ENCODE results near the gene GABRG3.
"Not testable (repeated sequence)": the region's sequence is repeated elsewhere in the genome, so short reads cannot be mapped to it uniquely, and the experiment has no call there.

GABRG3 gene

GRCh38 chr15:27119695-27120266 lies 148.8 kb downstream of the GABRG3 start:
- DNase-seq = no peak

GRCh38 chr15:27121672-27122071 lies 150.7 kb downstream of the GABRG3 start:
- no peak for DNase-seq

GRCh38 chr15:27123291-27123690 lies 152.3 kb downstream of the GABRG3 start:
- no peak for DNase-seq

GRCh38 chr15:27123808-27124207 lies 152.8 kb downstream of the GABRG3 start:
- DNase-seq = no peak

- DNase-seq = no peak
Measured at GRCh38 chr15:27124287-27124871, 153.4 kb downstream of the GABRG3 start.

GRCh38 chr15:27125185-27125584 lies 154.2 kb downstream of the GABRG3 start:
- DNase-seq = no peak

GRCh38 chr15:27126449-27126848 lies 155.5 kb downstream of the GABRG3 start:
- no peak for DNase-seq

GRCh38 chr15:27127815-27128570 lies 157.0 kb downstream of the GABRG3 start:
- DNase-seq = no peak

- DNase-seq = no peak
Measured at GRCh38 chr15:27133249-27133648, 162.3 kb downstream of the GABRG3 start.

- DNase-seq = no peak
Measured at GRCh38 chr15:27134481-27134880, 163.5 kb downstream of the GABRG3 start.

- DNase-seq = no peak
Measured at GRCh38 chr15:27135151-27135550, 164.2 kb downstream of the GABRG3 start.

GRCh38 chr15:27137127-27137526 lies 166.1 kb downstream of the GABRG3 start:
- no peak for DNase-seq

GRCh38 chr15:27165590-27165989 lies 194.6 kb downstream of the GABRG3 start:
- no peak for DNase-seq

GRCh38 chr15:27166917-27167316 lies 195.9 kb downstream of the GABRG3 start:
- no peak for DNase-seq

- DNase-seq = no peak
Measured at GRCh38 chr15:27167738-27168137, 196.8 kb downstream of the GABRG3 start.

GRCh38 chr15:27170851-27171250 lies 199.9 kb downstream of the GABRG3 start:
- no peak for DNase-seq

- no peak for DNase-seq
Measured at GRCh38 chr15:27172821-27173220, 201.8 kb downstream of the GABRG3 start.

GRCh38 chr15:27175472-27176153 lies 204.6 kb downstream of the GABRG3 start:
- DNase-seq = no peak

- DNase-seq = no peak
Measured at GRCh38 chr15:27176785-27177406, 205.9 kb downstream of the GABRG3 start.

- no peak for DNase-seq
Measured at GRCh38 chr15:27179789-27180188, 208.8 kb downstream of the GABRG3 start.

- DNase-seq = no peak
Measured at GRCh38 chr15:27182561-27183110, 211.7 kb downstream of the GABRG3 start.

GRCh38 chr15:27183201-27183600 lies 212.2 kb downstream of the GABRG3 start:
- no peak for DNase-seq

GRCh38 chr15:27191515-27191914 lies 220.5 kb downstream of the GABRG3 start:
- not testable (repeated sequence) for DNase-seq
